ENCODE measurements around the gene TMEM250.

TMEM250 gene

GRCh38 chr9:136096505-136097001 is 22.1 kb downstream of the TMEM250 start:
- Histone ChIP-seq H3K36me3 (ENCODE audit: control insufficient read depth, insufficient read depth, low read length) (no peaks in the 10 kb centered on the region; the same call in 1 of the 2 replicates), H3K4me3 (replicated peaks; ENCODE audit: low read depth, low read length) (no peak overlapping the region), H3K27me3 (replicated peaks; ENCODE audit: control insufficient read depth, insufficient read depth, low read length) (no peaks in the 10 kb centered on the region)
- DNase-seq (ENCODE audit: extremely low read depth, insufficient read length), result no peak
- TF ChIP-seq CTCF (IDR thresholded peaks at IDR 0.05; ENCODE audit: insufficient read depth, low read length, poor library complexity, severe bottlenecking), result no peak

- TF ChIP-seq CTCF (IDR thresholded peaks at IDR 0.05; ENCODE audit: insufficient read depth, low read length, poor library complexity, severe bottlenecking), result no peak
- H3K27me3 ChIP-seq (replicated peaks; ENCODE audit: control insufficient read depth, insufficient read depth, low read length), result no peaks in the 10 kb centered on the region
- no peaks in the 10 kb centered on the region; the same call in 1 of the 2 replicates for H3K36me3 ChIP-seq (ENCODE audit: control insufficient read depth, insufficient read depth, low read length)
- no peak for DNase-seq (ENCODE audit: extremely low read depth, insufficient read length)
- peak within 1 kb of the TSS; percentile 58 for H3K4me3 ChIP-seq (replicated peaks; ENCODE audit: low read depth, low read length)
Observed at GRCh38 chr9:136095070-136096058, 23.3 kb downstream of the TMEM250 start, which contains the start of gene NACC2. Gene NACC2 (minus strand): TSS chr9:136095289. CDS start chr9:136050521, 44,768 bp downstream.

GRCh38 chr9:136093995-136094881 is 24.4 kb downstream of the TMEM250 start:
- DNase-seq (ENCODE audit: extremely low read depth, insufficient read length), result no peak
- no peaks in the 10 kb centered on the region; the same call in 1 of the 2 replicates for H3K36me3 ChIP-seq (ENCODE audit: control insufficient read depth, insufficient read depth, low read length)
- no peak for TF ChIP-seq CTCF (IDR thresholded peaks at IDR 0.05; ENCODE audit: insufficient read depth, low read length, poor library complexity, severe bottlenecking)
- no peaks in the 10 kb centered on the region for H3K27me3 ChIP-seq (replicated peaks; ENCODE audit: control insufficient read depth, insufficient read depth, low read length)
- H3K4me3 ChIP-seq (replicated peaks; ENCODE audit: low read depth, low read length), result peak overlapping the region; percentile 58

- peak overlapping the region; percentile 58 for H3K4me3 ChIP-seq (replicated peaks; ENCODE audit: low read depth, low read length)
- no peak for TF ChIP-seq CTCF (IDR thresholded peaks at IDR 0.05; ENCODE audit: insufficient read depth, low read length, poor library complexity, severe bottlenecking)
- no peaks in the 10 kb centered on the region; the same call in 1 of the 2 replicates for H3K36me3 ChIP-seq (ENCODE audit: control insufficient read depth, insufficient read depth, low read length)
- H3K27me3 ChIP-seq (replicated peaks; ENCODE audit: control insufficient read depth, insufficient read depth, low read length), result no peaks in the 10 kb centered on the region
- no peak for DNase-seq (ENCODE audit: extremely low read depth, insufficient read length)
Observed at GRCh38 chr9:136093346-136093986, 25.2 kb downstream of the TMEM250 start.

GRCh38 chr9:136092741-136093140 is 25.9 kb downstream of the TMEM250 start:
- Histone ChIP-seq H3K36me3 (ENCODE audit: control insufficient read depth, insufficient read depth, low read length) (no peaks in the 10 kb centered on the region; the same call in 1 of the 2 replicates), H3K4me3 (replicated peaks; ENCODE audit: low read depth, low read length) (no peak overlapping the region), H3K27me3 (replicated peaks; ENCODE audit: control insufficient read depth, insufficient read depth, low read length) (no peaks in the 10 kb centered on the region)
- TF ChIP-seq CTCF (IDR thresholded peaks at IDR 0.05; ENCODE audit: insufficient read depth, low read length, poor library complexity, severe bottlenecking), result no peak
- no peak for DNase-seq (ENCODE audit: extremely low read depth, insufficient read length)
